PC-3 (cell line): ENCODE results near the gene BRME1. TPM values are rescaled to one million over a fixed set of nuclear protein-coding genes. Genes with fewer than 3 reads are reported as not detected.

Experiments
- ATAC-seq: fragments of 200-7000 bp; cut with Tn5 transposase; 2 replicates; pipeline ENCODE4 v1.9.1; 2020; ENCODE audit warnings: mild to moderate bottlenecking, moderate library complexity
- BruUV-seq: library from RNA; stranded (reverse); fragments of 400-500 nt; replicated peaks from 2 replicates; lab custom pipeline; 2021; lab: Mats Ljungman, UMichigan
- CTCF ChIA-PET: fragments of 300-600 bp; sonication (Branson Sonifier 250); formaldehyde crosslinking; loops from one replicate; lab custom pipeline; 2022; ENCODE audit warnings: antibody characterized with exemption; lab: Charles Lee
- POLR2A ChIA-PET: fragments of 300-600 bp; sonication (Branson Sonifier 250); formaldehyde crosslinking; loops from one replicate; lab custom pipeline; 2022; ENCODE audit warnings: antibody characterized with exemption; ENCODE audit not compliant: unreplicated experiment; lab: Charles Lee
- DNase-seq: peaks from one replicate; pipeline ENCODE4 v3.0.0-alpha.2; 2015
- H2AFZ ChIP-seq: fragments of 300-600 bp; sonication (generic); 2 replicates; pipeline ENCODE4 v1.6.0; 2016; ENCODE audit warnings: antibody characterized with exemption, low read length
- H3F3A ChIP-seq: fragments of 300-600 bp; sonication (generic); one replicate; pipeline ENCODE4 v1.6.0; 2017; ENCODE audit warnings: antibody characterized with exemption, low read length, control low read depth, mild to moderate bottlenecking; ENCODE audit not compliant: unreplicated experiment
- H3K27ac ChIP-seq: fragments of 300-600 bp; sonication (generic); 2 replicates; pipeline ENCODE4 v1.5.1; 2016; ENCODE audit warnings: mild to moderate bottlenecking, low read length
- H3K27me3 ChIP-seq: fragments of 300-600 bp; sonication (generic); 2 replicates; pipeline ENCODE4 v1.6.1; 2016; ENCODE audit warnings: low read length, mixed read lengths
- H3K36me3 ChIP-seq: fragments of 300-600 bp; sonication (generic); 2 replicates; pipeline ENCODE4 v1.6.1; 2016; ENCODE audit warnings: low read depth, mixed run types, low read length, mixed read lengths
- H3K4me1 ChIP-seq: fragments of 300-600 bp; sonication (generic); 2 replicates; pipeline ENCODE4 v1.5.1; 2016; ENCODE audit warnings: low read length; ENCODE audit not compliant: insufficient read depth
- H3K4me2 ChIP-seq: fragments of 300-600 bp; sonication (generic); 2 replicates; pipeline ENCODE4 v1.6.0; 2016; ENCODE audit warnings: low read length
- H3K4me3 ChIP-seq: fragments of 300-600 bp; sonication (generic); 2 replicates; pipeline ENCODE4 v1.5.1; 2016; ENCODE audit warnings: mild to moderate bottlenecking, low read length, mixed read lengths
- H3K79me2 ChIP-seq: fragments of 300-600 bp; sonication (generic); 2 replicates; pipeline ENCODE4 v1.6.1; 2017; ENCODE audit warnings: low read length, mixed read lengths
- H3K9ac ChIP-seq: fragments of 300-600 bp; sonication (generic); 2 replicates; pipeline ENCODE4 v1.6.0; 2016; ENCODE audit warnings: mild to moderate bottlenecking, low read length
- H3K9me2 ChIP-seq: fragments of 300-600 bp; sonication (generic); replicated peaks from 2 replicates; pipeline ENCODE4 v1.6.1; 2016; ENCODE audit warnings: mixed run types, low read length, mixed read lengths
- H3K9me3 ChIP-seq: fragments of 300-600 bp; sonication (generic); 2 replicates; pipeline ENCODE4 v1.6.1; 2016; ENCODE audit warnings: low read length, mixed read lengths
- H4K20me1 ChIP-seq: fragments of 300-600 bp; sonication (generic); 2 replicates; pipeline ENCODE4 v1.6.1; 2016; ENCODE audit warnings: low read length, mixed read lengths
- EZH2 ChIP-seq: fragments of 300-600 bp; sonication (generic); IDR thresholded peaks from one replicate; pipeline ENCODE4 v1.6.1; 2017; ENCODE audit warnings: antibody characterized with exemption, mild to moderate bottlenecking, low read length; ENCODE audit not compliant: unreplicated experiment
- EZH2phosphoT487 ChIP-seq: fragments of 300-600 bp; sonication (generic); IDR thresholded peaks from 2 replicates; pipeline ENCODE4 v1.6.1; 2018; ENCODE audit warnings: mild to moderate bottlenecking, antibody characterized with exemption, low read length, borderline replicate concordance
- intact Hi-C: fragments of 100-400 bp; cut with micrococcal nuclease; formaldehyde crosslinking; loops from 2 replicates; pipeline ENCODE4 v1.9.0; 2023
- total RNA-seq: library from RNA; depleted of rRNA; stranded (reverse); fragments of >200 nt; gene quantifications from 2 replicates; pipeline ENCODE4 v1.2.3, GENCODE V29; 2014
- TF ChIP-seq, protein P1 (sequence below): fragments of 300-600 bp; sonication (generic); conservative IDR thresholded peaks from 2 replicates; pipeline ENCODE4 v1.5.1; 2017; ENCODE audit warnings: antibody characterized with exemption, low read depth, mild to moderate bottlenecking, low read length

BRME1 gene
- total RNA-seq, 1 experiment from 2014 or later, result 6.0 TPM

DNA sequence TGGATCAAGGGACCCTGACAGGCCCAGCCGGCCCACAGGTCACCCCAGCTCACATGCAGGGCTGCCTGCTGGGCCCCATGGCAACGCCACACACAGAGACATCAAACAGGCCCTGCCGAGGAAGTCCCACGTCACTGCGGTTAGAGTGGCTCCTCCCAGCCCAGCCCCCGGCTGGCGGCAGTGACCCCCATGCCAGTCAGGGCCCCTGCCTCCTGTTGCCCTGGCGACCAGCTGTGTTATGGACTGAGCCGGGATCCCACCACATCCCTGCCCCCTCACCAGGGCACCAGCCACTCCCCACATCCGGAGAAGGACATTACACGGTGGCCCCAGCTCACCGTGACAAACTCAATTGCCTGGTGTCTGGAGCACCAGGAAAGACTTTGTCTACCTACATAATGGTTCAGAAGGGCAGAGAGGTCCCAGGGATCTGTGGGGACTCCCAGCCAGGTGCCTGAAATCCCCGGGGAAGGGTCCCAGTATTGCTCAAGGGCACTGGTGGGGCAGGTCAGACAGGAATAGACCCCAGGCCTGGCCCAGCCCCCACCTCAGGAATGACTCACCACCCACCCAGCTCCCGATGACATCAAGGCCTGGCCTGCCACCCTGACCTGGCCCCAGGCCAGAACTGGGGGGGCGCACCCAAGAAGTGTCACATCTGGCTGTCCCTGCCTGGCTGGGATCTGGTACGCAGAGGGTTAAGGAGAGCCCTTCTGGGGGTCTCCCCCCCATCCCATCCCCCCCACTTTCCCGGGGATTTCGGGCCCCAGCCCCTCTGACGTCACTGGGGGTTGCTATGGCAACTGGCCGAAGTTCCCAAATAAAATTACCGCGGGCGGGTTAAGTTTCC lies 59.1 kb downstream of the BRME1 start:
- intact Hi-C loops, result no loop called here
- H3F3A ChIP-seq, result peaks cover 10% of the 10 kb centered on the region
- CTCF ChIA-PET, result interaction anchor here (0.5 to 1.2 kb wide), 2 partner anchors 15 to 19 kb away, joined by 8 to 9 read pairs; no protein-coding TSS in a partner anchor
- peak; percentile 95 for DNase-seq
- peak; percentile 26 for ATAC-seq
- H3K27me3 ChIP-seq, result no peaks in the 10 kb centered on the region
- BruUV-seq, result no TSS peak
- peak overlapping the region; percentile 97 for H3K9ac ChIP-seq
- H4K20me1 ChIP-seq, result peaks cover 6% of the 10 kb centered on the region
- 0 out of 2 replicates have a peak overlapping the region, but pooled peaks have one; percentile 25 for H2AFZ ChIP-seq
- H3K4me2 ChIP-seq, result peak overlapping the region; percentile 89
- no peaks in the 10 kb centered on the region for H3K9me3 ChIP-seq
- H3K9me2 ChIP-seq, result no peaks in the 10 kb centered on the region
- POLR2A ChIA-PET, result interaction anchor here (0.5 to 1.3 kb wide), 10 partner anchors 8 to 115 kb away, joined by 3 to 7 read pairs (median 4); partner anchors contain the start of gene ZSWIM4
- H3K4me3 ChIP-seq, result peak overlapping the region; percentile 64
- H3K27ac ChIP-seq, result peak overlapping the region; percentile 99
- H3K36me3 ChIP-seq, result peaks cover 4% of the 10 kb centered on the region; the same call in 1 of the 2 replicates
- TF ChIP-seq EZH2phosphoT487 (no peak), EZH2 (no peak)
- TF ChIP-seq, protein P1, sequence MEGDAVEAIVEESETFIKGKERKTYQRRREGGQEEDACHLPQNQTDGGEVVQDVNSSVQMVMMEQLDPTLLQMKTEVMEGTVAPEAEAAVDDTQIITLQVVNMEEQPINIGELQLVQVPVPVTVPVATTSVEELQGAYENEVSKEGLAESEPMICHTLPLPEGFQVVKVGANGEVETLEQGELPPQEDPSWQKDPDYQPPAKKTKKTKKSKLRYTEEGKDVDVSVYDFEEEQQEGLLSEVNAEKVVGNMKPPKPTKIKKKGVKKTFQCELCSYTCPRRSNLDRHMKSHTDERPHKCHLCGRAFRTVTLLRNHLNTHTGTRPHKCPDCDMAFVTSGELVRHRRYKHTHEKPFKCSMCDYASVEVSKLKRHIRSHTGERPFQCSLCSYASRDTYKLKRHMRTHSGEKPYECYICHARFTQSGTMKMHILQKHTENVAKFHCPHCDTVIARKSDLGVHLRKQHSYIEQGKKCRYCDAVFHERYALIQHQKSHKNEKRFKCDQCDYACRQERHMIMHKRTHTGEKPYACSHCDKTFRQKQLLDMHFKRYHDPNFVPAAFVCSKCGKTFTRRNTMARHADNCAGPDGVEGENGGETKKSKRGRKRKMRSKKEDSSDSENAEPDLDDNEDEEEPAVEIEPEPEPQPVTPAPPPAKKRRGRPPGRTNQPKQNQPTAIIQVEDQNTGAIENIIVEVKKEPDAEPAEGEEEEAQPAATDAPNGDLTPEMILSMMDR, result no peak
- H3K79me2 ChIP-seq, result peaks cover 41% of the 10 kb centered on the region
- H3K4me1 ChIP-seq, result peaks cover 72% of the 10 kb centered on the region

DNA sequence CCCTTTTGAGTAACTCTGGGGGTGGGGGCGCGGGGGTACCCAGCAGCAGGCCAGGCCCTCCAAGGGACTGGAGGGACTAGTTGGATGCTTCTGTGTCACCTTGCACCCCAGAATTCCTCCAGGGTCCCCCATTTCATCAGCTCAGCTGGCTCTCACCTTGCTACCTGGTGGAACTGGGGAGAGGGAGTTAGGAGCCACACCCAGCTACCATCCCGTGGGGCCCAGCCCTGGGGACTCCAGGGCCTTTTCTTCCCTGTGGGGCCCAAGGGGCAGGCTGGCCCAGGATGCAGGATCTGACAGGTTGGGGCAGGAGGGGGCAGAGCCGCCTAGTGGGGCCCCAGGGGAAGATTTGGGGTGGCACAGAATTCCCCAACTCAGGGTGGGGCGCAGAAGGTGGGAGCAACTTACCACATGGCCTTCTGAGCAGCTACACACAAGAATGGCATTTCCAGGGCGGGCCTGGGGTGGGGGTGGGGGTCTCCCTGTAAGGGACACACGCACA lies 61.7 kb downstream of the BRME1 start:
- POLR2A ChIA-PET, result no interaction called here
- Histone ChIP-seq H3K27ac (peak overlapping the region; percentile 88), H3K4me2 (peak overlapping the region; percentile 95), H3K9me2 (no peaks in the 10 kb centered on the region), H3K4me3 (peak overlapping the region; percentile 82; the same call in 1 of the 2 replicates), H3K4me1 (peaks cover 60% of the 10 kb centered on the region), H3K79me2 (peaks cover 59% of the 10 kb centered on the region), H4K20me1 (peaks cover 22% of the 10 kb centered on the region), H3K9me3 (no peaks in the 10 kb centered on the region), H2AFZ (no peak overlapping the region), H3K36me3 (peaks cover 18% of the 10 kb centered on the region), H3K27me3 (no peaks in the 10 kb centered on the region), H3K9ac (peak overlapping the region; percentile 93), H3F3A (peaks cover 14% of the 10 kb centered on the region)
- ATAC-seq (no peak), DNase-seq (no peak)
- no TSS peak for BruUV-seq
- CTCF ChIA-PET, result interaction anchor here (0.6 kb wide), 1 partner anchor 18 kb away, joined by 11 read pairs; no protein-coding TSS in a partner anchor
- intact Hi-C loops, result no loop called here
- TF ChIP-seq EZH2phosphoT487 (no peak), EZH2 (no peak)
- TF ChIP-seq, protein P1, result no peak
